GM19397 (cell line): ENCODE results near the gene ARF4.
"Not testable (repeated sequence)": the region's sequence is repeated elsewhere in the genome, so short reads cannot be mapped to it uniquely, and the experiment has no call there.

Experiments
- ATAC-seq: cut with Tn5 transposase; IDR thresholded peaks from one replicate; pipeline ENCODE4 v1.9.1; 2021; ENCODE audit warnings: mild to moderate bottlenecking, moderate library complexity; ENCODE audit not compliant: unreplicated experiment

Gene ARF4

DNA sequence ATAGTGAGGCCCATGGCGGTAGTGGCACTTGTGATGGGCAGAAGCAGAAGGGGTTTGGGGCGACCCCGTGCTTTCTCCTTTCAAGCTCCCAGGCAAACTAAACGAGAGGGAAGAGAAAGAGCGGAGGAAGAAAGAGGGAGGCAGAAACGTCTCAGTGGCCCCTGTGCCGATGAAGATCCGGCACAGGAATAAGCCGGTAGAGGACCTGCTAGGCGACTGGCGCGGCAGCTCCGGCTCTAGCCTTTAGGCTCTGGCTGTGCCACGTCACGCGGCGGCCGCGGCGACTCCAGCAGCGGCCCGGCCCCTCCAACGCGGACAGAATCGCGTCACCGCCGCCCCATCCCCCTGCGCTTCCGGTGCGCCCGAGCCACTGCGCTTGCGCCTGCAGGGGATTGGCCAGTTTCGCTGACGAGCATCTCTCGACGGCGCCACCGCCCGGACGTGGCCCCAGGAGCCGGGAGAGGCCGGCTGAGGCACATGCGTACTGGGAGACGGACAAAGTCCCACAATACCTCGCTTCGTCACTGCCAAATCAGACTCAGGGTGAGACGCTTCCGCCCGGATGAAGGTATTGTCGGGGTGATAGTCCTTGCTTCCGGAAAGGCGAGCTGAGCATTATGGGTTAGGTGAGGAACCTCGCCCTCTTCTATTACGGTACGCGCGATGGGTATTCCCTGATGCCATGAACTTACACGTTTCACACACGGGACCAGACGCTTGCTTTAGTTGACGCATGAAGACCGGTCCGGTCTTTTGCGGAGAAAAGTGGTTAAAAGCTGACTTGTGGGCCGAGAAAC lies at the start of gene ARF4:
ARF4 (minus strand) TSS at position 218 of the 797 bp plus-strand sequence; CDS start at position 14, 204 bp downstream.
- peak; percentile 95 for ATAC-seq

GRCh38 chr3:57646723-57647122 lies 49.6 kb upstream of the ARF4 start:
- no peak for ATAC-seq

- no peak for ATAC-seq
Observed at GRCh38 chr3:57644740-57645139, 47.6 kb upstream of the ARF4 start.

DNA sequence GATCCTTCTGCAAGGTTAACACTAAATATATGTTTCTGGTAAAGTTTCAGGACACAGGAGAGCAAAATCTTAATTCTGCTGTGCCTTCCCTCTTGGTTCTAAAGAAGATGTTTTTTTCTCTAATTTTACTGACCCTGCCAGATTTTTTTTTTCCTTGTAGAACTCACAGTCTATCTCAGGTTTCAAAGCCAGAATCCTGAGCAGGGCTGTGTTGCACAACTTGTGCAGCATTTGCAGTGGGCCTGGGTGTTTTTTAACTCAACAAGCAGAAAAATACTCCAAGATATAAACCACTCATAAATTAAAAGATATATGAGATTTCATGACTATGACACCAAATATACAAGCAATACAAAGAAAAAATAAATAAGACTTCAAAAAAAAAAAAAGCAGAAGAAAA lies 40.2 kb upstream of the ARF4 start:
- ATAC-seq, result no peak

- ATAC-seq, result not testable (repeated sequence)
Observed at GRCh38 chr3:57634259-57634658, 37.1 kb upstream of the ARF4 start.

DNA sequence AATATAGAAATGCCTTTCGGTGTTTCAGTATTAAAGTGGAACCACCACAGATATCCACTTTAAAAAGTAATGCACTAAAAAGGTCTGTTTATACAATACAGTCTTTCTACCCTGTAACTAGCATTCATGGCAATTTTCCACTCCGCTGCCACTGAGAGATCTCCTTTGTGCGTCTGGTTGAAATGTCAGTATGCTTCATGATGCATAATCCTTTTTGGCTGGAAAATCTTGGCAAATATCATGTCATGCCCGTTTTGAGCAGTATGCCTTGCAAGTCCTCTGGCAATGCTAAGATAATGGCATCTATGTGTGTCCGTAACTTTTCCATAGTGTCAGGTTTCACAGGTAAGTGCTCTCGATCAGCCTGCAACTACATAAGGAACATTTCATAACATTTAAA lies 30.8 kb upstream of the ARF4 start:
- ATAC-seq, result no peak

DNA sequence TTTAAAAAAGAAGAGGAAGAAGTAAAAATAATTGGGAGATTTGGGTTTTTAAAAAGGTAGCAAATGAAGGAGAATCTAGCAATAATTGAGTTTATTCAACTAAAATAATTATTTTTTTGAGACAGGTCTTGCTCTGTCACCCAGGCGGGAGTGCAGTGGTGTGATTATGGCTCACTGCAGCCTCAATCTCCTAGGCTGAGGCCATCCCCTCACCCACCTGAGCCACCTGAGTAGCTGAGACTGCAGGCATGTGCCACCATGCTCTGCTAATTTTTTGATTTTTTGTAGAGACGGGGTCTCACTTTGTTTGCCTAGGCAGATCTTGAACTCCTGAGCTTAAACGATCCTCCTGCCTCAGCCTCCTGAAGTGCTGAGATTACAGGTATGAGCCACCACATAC lies 27.7 kb upstream of the ARF4 start:
- ATAC-seq, result no peak

DNA sequence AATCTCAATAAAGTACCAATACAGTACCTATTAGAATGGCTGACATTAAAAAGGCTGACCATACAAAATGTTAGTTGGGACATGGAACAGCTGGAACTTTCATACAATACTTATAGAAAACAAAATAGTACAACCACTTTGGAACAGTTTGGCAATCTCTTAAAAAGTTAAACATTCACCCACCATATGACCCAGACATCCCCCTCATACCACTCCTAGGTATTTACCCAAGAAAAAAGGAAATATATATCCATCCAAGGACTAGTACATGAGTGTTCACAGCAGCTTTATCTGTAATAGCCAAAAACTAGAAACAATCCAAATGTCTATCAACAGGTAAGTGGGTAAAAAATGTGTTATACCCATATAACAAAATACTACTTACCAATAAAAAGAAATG lies 25.2 kb upstream of the ARF4 start:
- ATAC-seq, result no peak

DNA sequence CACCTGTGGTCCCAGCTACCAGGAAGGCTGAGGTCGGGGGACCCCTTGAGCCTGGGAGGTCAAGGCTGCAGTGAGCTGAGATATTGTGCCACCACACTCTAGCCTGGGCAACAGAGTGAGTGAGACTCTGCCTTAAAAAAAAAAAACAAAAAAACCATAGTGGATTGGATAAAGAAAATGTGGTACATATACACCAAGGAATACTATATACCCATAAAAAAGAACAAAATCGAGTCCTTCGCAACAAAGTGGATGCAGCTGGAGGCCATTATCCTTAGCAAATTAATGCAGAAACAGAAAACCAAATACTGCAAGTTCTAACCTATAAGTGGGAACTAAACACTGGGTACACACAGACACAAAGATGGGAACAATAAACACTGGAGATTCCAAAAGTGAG lies 20.6 kb upstream of the ARF4 start:
- no peak for ATAC-seq

GRCh38 chr3:57616233-57616632 lies 19.1 kb upstream of the ARF4 start:
- ATAC-seq, result no peak

DNA sequence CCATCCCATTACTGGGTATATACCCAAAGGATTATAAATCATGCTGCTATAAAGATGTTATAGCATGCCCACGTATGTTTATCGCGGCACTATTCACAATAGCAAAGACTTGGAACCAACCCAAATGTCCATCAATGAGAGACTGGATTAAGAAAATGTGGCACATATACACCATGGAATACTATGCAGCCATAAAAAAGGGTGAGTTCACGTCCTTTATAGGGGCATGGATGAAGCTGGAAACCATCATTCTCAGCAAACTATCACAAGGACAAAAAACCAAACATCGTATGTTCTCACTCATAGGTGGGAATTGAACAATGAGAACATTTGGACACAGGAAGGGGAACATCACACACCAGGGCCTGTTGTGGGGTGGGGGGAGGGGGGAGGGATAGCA lies 14.7 kb upstream of the ARF4 start:
- ATAC-seq, result not testable (repeated sequence)

DNA sequence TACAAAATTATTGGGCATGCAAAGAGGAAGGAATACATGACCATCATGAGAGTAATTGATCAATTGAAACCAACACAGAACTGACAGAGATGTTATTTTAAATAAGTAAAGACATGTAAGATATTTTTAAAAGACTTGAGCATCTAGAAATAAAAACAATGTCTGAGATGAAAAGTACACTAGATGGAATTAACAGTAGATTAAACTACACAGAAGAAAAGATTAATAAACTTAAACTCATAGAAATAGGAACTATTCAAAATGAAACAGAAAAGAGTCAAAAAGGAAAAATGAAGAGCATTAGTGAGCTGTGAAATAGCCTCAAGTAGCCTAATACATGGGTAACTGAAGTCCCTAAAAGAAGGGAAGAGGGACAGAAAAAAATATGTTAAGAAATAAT lies 8.5 kb upstream of the ARF4 start:
- ATAC-seq, result no peak

DNA sequence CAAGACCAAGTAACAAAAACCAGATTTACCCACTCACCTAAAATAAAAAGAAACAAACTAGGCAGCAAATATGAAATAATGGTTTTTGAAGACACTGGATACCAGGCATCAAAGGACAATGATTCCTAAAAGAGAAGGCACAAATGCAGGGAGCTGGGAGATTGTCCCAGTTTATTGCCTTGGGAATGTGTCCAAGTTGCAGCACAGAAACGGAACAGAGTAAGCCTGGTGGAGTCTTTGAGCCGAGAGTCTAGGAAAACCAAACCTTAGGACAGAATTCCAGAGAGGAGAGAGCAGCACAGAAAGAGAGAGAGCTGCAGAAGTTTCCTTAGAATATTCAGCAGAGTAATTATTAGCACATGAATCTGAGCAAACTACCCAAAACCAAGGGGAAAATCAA lies 7.8 kb upstream of the ARF4 start:
- no peak for ATAC-seq

DNA sequence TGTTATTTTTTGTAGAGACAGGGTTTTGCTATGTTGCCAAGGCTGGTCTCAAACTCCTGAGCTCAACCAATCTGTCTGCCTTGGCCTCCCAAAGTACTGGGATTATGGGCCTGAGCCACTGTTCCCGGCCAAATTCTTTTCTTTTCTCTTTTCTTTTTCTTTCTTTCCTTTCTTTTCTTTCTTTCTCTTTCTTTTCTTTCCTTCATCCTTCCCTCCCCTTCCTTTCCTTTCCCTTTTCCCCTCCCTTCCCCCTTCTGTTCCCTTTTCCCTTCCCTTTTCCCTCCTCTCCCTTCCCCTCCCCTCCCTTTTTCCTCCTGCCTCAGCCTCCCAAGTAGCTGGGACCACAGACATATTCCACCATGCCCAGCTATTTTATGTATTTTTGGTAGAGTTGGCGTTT lies 3.1 kb upstream of the ARF4 start:
- ATAC-seq, result no peak

DNA sequence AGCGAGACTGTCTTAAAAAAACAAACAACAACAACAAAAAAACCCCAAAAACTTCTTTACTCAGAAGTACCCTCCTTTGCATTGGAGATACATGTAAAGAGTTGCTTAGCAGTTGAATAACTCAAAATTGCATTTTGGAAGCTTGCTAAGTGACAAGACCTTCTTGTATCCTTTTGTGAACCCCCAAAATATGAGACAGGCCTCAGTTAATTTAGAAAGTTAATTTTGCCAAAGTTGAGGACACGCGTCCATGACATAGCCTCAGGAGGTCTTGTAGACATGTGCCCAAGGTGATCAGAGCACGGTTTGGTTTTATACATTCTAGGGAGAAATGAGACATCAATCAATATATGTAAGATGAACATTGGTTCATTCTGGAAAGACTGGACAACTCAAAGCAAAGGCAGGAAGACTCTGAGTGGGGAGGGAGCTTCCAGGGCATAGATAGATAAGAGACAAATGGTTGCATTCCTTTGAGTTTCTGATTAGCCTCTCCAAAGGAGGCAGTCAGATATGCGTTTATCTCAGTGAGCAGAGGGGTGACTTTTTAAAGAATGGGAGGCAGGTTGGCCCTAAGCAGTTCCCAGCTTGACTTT lies 1.7 kb upstream of the ARF4 start:
- no peak for ATAC-seq

DNA sequence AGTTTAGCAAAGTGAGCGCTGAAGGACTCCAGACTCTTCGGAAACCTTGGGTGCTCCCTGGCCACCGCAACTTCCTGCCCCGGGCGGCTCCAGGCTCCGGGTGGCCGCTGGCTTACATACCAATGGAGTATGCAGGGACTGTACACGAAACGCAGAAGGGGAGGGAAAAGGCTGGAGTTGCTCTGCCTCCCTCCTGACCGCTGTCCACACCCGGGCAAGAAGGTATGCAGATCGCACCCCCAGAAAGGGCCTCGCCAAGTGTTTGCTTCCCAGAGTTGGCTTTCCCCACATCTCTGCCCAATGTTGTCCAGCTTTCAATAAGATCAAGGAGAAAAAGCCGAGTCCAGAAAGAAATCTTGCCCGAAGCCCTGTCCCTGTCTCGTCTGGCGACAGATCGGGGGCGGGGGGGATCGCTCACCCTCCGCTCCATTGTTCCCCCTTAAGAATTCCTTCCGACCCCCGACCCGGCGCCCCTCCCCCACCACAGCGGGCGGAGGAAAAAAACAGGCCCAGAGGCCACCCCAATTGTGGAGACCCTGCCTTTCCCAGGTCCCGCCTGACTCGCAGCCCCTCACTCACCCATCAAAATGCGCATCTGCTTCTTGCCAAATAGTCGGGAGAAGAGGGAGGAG lies 533 bp downstream of the ARF4 start:
- no peak for ATAC-seq

DNA sequence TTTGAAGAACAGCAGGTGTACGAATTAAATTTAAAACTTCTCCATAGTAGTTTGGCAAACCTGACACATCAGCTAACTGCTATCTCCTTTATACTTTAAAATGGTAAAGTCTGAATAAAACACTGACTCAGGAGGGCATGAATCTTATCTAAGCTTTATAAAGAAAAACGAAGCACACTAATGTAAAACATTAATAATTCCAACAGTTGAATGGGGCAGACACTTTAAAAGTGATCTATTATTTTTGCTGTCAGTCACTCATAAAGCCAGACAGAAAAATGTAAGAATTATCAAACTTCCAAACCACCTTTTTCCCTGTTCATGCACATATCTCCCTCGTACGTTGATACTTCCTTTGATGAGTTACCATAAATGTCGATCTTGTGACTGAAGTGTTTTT lies 2.6 kb downstream of the ARF4 start:
- ATAC-seq, result no peak

- ATAC-seq, result no peak
Observed at GRCh38 chr3:57594144-57594543, 3.0 kb downstream of the ARF4 start.

DNA sequence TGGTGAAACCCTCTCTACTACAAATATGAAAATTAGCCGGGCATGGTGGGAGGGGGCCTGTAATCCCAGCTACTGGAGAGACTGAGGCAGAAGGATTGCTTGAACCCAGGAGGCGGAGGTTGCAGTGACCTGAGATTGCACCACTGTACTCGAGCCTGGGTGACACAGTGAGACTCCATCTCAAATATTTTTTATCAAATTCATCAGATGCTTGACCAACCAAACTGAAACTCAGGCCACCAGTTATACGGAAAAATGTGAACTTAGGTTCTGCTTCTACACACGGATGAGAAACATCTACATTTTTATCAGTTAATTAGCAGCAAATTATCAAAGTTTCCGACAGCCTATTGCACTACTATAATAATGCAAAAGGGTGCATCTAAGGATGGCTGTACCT lies 4.8 kb downstream of the ARF4 start:
- ATAC-seq, result no peak

GRCh38 chr3:57587905-57588304 lies 9.2 kb downstream of the ARF4 start:
- ATAC-seq, result no peak

DNA sequence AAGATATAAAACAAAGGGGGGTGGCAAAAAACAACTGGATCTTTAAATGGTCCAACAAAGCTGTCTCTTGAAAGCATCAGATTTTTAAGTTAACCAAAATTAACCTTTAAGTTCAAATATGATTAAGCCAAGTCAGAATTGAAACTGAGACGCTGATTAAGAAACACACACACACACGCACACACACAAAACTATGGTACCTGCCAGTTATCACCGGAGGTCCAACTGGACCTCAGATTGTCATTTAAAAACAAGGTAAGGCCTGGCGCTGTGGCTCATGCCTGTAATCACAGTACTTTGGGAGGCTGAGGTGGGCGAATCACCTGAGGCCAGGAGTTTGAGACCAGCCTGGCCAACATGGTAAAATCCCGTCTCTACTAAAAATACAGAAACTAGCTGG lies 10.4 kb downstream of the ARF4 start:
- ATAC-seq, result no peak

DNA sequence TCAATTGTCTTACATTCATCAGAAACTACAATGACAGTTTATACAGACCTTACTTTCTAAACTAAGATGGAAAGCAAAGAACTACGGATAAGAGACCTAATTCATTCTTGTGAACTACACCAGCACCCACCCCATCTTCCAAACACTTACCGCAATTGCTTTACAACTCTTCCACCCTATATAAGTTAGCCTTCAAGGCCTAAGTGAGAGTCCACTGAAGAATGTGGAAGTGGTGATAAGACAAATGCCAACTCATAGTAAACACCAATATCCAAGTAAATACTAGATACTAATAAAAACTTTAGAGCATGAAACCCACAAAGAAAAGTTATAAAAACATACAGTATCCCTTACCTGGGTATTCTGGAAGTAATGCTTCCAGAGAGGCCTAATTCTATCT lies 13.6 kb downstream of the ARF4 start:
- no peak for ATAC-seq
